Mesenchymal stem cell (in vitro differentiated cells and primary cell): Measurements from ENCODE around the gene TUBGCP3.
"Not testable (repeated sequence)": the region's sequence is repeated elsewhere in the genome, so short reads cannot be mapped to it uniquely, and the experiment has no call there.

Experiments used
- DNase-seq: peaks from one replicate; pipeline ENCODE4 v3.0.0-alpha.2; 2013
- H2AFZ ChIP-seq: one replicate; pipeline ENCODE4 v1.6.1; 2013; ENCODE audit warnings: low read depth, mild to moderate bottlenecking, control low read depth, inconsistent platforms, low read length, moderate library complexity
- H2AK5ac ChIP-seq: 2 replicates; pipeline ENCODE4 v1.6.1; 2013; ENCODE audit warnings: low read length, moderate library complexity, mild to moderate bottlenecking, inconsistent platforms; ENCODE audit not compliant: severe bottlenecking
- H2BK120ac ChIP-seq: one replicate; pipeline ENCODE4 v1.6.1; 2013; ENCODE audit warnings: low read depth, mild to moderate bottlenecking, inconsistent platforms, low read length, moderate library complexity
- H2BK12ac ChIP-seq, 2 experiments: one replicate each; pipeline ENCODE4 v1.6.1; 2013; ENCODE audit warnings: inconsistent platforms in 2 of 2, low read length in 2 of 2, mild to moderate bottlenecking in 2 of 2, moderate library complexity in 2 of 2, control low read depth in 1 of 2
- H2BK15ac ChIP-seq: one replicate; pipeline ENCODE4 v1.6.1; 2013; ENCODE audit warnings: mild to moderate bottlenecking, low read depth, inconsistent platforms; ENCODE audit not compliant: poor library complexity, severe bottlenecking
- H2BK5ac ChIP-seq: 2 replicates; pipeline ENCODE4 v1.6.1; 2013; ENCODE audit warnings: low read depth, mild to moderate bottlenecking, low read length, control low read depth, inconsistent platforms; ENCODE audit not compliant: poor library complexity, severe bottlenecking
- H3K14ac ChIP-seq, 2 experiments: one replicate each; pipeline ENCODE4 v1.6.1; 2013; ENCODE audit warnings: inconsistent platforms in 2 of 2, low read length in 2 of 2, control low read depth in 1 of 2, mild to moderate bottlenecking in 1 of 2, moderate library complexity in 1 of 2
- H3K18ac ChIP-seq, 2 experiments: one replicate each; pipeline ENCODE4 v1.6.1; 2013; ENCODE audit warnings: inconsistent platforms in 2 of 2, low read length in 2 of 2, control low read depth in 1 of 2, low read depth in 1 of 2, mild to moderate bottlenecking in 1 of 2
- H3K23ac ChIP-seq, 2 experiments: one replicate each; pipeline ENCODE4 v1.6.1; 2013; ENCODE audit warnings: inconsistent platforms in 2 of 2, low read length in 2 of 2, mild to moderate bottlenecking in 2 of 2, moderate library complexity in 2 of 2, control low read depth in 1 of 2
- H3K27ac ChIP-seq: 2 replicates; pipeline ENCODE4 v1.5.1; 2013; ENCODE audit warnings: mild to moderate bottlenecking, moderate library complexity, low read length, control low read depth, inconsistent platforms; ENCODE audit not compliant: poor library complexity, severe bottlenecking
- H3K27me3 ChIP-seq, 2 experiments: 2 replicates each; pipeline versions ENCODE4 v1.6.1 to v1.7.0; 2013; ENCODE audit warnings: low read length in 2 of 2, mild to moderate bottlenecking in 2 of 2, moderate library complexity in 2 of 2, control low read depth in 1 of 2, inconsistent platforms in 1 of 2; ENCODE audit not compliant: control insufficient read depth in 1 of 2, insufficient read depth in 1 of 2
- H3K36me3 ChIP-seq, 2 experiments: 2 replicates each; pipeline versions ENCODE4 v1.6.1 to v1.7.0; 2013; ENCODE audit warnings: low read length in 2 of 2, control low read depth in 1 of 2, inconsistent platforms in 1 of 2, low read depth in 1 of 2, mild to moderate bottlenecking in 1 of 2; ENCODE audit not compliant: insufficient read depth in 2 of 2, control insufficient read depth in 1 of 2
- H3K4ac ChIP-seq, 2 experiments: one replicate each; pipeline ENCODE4 v1.6.1; 2013; ENCODE audit warnings: inconsistent platforms in 2 of 2, low read length in 2 of 2, mild to moderate bottlenecking in 2 of 2, moderate library complexity in 2 of 2, control low read depth in 1 of 2, low read depth in 1 of 2
- H3K4me1 ChIP-seq: 2 replicates; pipeline ENCODE4 v1.6.1; 2013; ENCODE audit warnings: low read depth, low read length, control low read depth; ENCODE audit not compliant: control insufficient read depth, insufficient read depth
- H3K4me2 ChIP-seq: 2 replicates; pipeline ENCODE4 v1.6.1; 2013; ENCODE audit warnings: low read length, mild to moderate bottlenecking, inconsistent platforms; ENCODE audit not compliant: poor library complexity, severe bottlenecking
- H3K4me3 ChIP-seq, 2 experiments: 2 replicates each; pipeline versions ENCODE4 v1.5.1 to v1.7.0; 2013; ENCODE audit warnings: low read length in 2 of 2, mild to moderate bottlenecking in 2 of 2, control low read depth in 1 of 2, low read depth in 1 of 2; ENCODE audit not compliant: insufficient read depth in 1 of 2
- H3K79me1 ChIP-seq: replicated peaks from 2 replicates; pipeline ENCODE4 v1.6.1; 2013; ENCODE audit warnings: mild to moderate bottlenecking, control low read depth, low read length, inconsistent platforms; ENCODE audit not compliant: poor library complexity, severe bottlenecking
- H3K9ac ChIP-seq: 2 replicates; pipeline ENCODE4 v1.7.0; 2013; ENCODE audit warnings: mild to moderate bottlenecking, low read length, moderate library complexity
- H3K9me3 ChIP-seq: 2 replicates; pipeline ENCODE4 v1.7.0; 2013; ENCODE audit warnings: mild to moderate bottlenecking, low read length; ENCODE audit not compliant: control insufficient read depth
- H4K8ac ChIP-seq: one replicate; pipeline ENCODE4 v1.6.1; 2013; ENCODE audit warnings: inconsistent platforms, mild to moderate bottlenecking, low read length, moderate library complexity
- H4K91ac ChIP-seq: one replicate; pipeline ENCODE4 v1.6.1; 2013; ENCODE audit warnings: mild to moderate bottlenecking, low read length, inconsistent platforms
- WGBS: methylation state at CpG from one replicate; pipeline ENCODE4 v1.1.7; 2013; ENCODE audit warnings: mixed read lengths; 5-methylcytosine and 5-hydroxymethylcytosine counted together

The TUBGCP3 gene

GRCh38 chr13:112488343-112489050 lies 99.5 kb downstream of the TUBGCP3 start:
- not testable (repeated sequence) for H3K18ac ChIP-seq, H3K27ac ChIP-seq, H2BK120ac ChIP-seq, H2BK12ac ChIP-seq, H2BK5ac ChIP-seq, H3K4me1 ChIP-seq, H3K4ac ChIP-seq, H3K27me3 ChIP-seq, H4K91ac ChIP-seq, H3K23ac ChIP-seq, H3K9me3 ChIP-seq, H2AFZ ChIP-seq, H3K9ac ChIP-seq, H3K14ac ChIP-seq, H3K4me2 ChIP-seq, H3K79me1 ChIP-seq, H4K8ac ChIP-seq, DNase-seq, H2BK15ac ChIP-seq, H2AK5ac ChIP-seq, H3K4me3 ChIP-seq
- over 99% methylated on average over 7 of the region's 7 CpGs for WGBS
- H3K36me3 ChIP-seq: peaks cover 13 to 27% of the 10 kb centered on the region in 2 experiments

- Histone ChIP-seq H3K4me1 (no peaks in the 10 kb centered on the region), H3K27ac (no peak overlapping the region)
- 100% methylated on average over 2 of the region's 8 CpGs for WGBS
Measured at GRCh38 chr13:112487127-112487517, 100.8 kb downstream of the TUBGCP3 start.

GRCh38 chr13:112486386-112487126 lies 101.4 kb downstream of the TUBGCP3 start:
- no peak overlapping the region for H2BK15ac ChIP-seq
- H3K36me3 ChIP-seq: peaks cover 8 to 27% of the 10 kb centered on the region in 2 experiments
- no peak overlapping the region for H3K4ac ChIP-seq
- H2AK5ac ChIP-seq: no peak overlapping the region
- no peak overlapping the region for H3K23ac ChIP-seq
- H3K79me1 ChIP-seq: no peaks in the 10 kb centered on the region
- H3K27ac ChIP-seq: no peak overlapping the region
- H3K18ac ChIP-seq: no peak overlapping the region
- no peak overlapping the region for H3K4me3 ChIP-seq
- no peaks in the 10 kb centered on the region for H3K4me1 ChIP-seq
- H3K14ac ChIP-seq: no peak overlapping the region
- H2BK120ac ChIP-seq: no peak overlapping the region
- no peaks in the 10 kb centered on the region for H3K9me3 ChIP-seq
- no peak overlapping the region for H2BK5ac ChIP-seq
- 96% methylated on average over 11 of the region's 11 CpGs for WGBS
- no peak overlapping the region for H3K9ac ChIP-seq
- H4K91ac ChIP-seq: no peak overlapping the region
- DNase-seq: no peak
- no peaks in the 10 kb centered on the region for H3K27me3 ChIP-seq
- H3K4me2 ChIP-seq: no peak overlapping the region
- no peak overlapping the region for H2BK12ac ChIP-seq
- no peak overlapping the region for H4K8ac ChIP-seq
- H2AFZ ChIP-seq: no peak overlapping the region

More at GRCh38 chr13:112487127-112487517, 100.8 kb downstream of the TUBGCP3 start:
- H3K36me3 ChIP-seq: peaks cover 8 to 27% of the 10 kb centered on the region in 2 experiments
- H2BK15ac ChIP-seq: no peak overlapping the region
- H2AFZ ChIP-seq: no peak overlapping the region
- H3K4ac ChIP-seq: no peak overlapping the region
- H3K79me1 ChIP-seq: no peaks in the 10 kb centered on the region
- no peak overlapping the region for H2BK5ac ChIP-seq
- no peak overlapping the region for H3K23ac ChIP-seq
- DNase-seq: no peak
- H3K14ac ChIP-seq: no peak overlapping the region
- no peaks in the 10 kb centered on the region for H3K9me3 ChIP-seq
- H2BK12ac ChIP-seq: no peak overlapping the region
- H3K9ac ChIP-seq: no peak overlapping the region
- no peak overlapping the region for H2BK120ac ChIP-seq
- no peak overlapping the region for H3K4me2 ChIP-seq
- no peaks in the 10 kb centered on the region for H3K27me3 ChIP-seq
- H3K18ac ChIP-seq: no peak overlapping the region
- no peak overlapping the region for H3K4me3 ChIP-seq
- no peak overlapping the region for H4K91ac ChIP-seq
- H2AK5ac ChIP-seq: no peak overlapping the region
- no peak overlapping the region for H4K8ac ChIP-seq

GRCh38 chr13:112485814-112486213 lies 102.1 kb downstream of the TUBGCP3 start:
- H3K36me3 ChIP-seq: peaks cover 8 to 27% of the 10 kb centered on the region in 2 experiments
- not testable (repeated sequence) for H4K91ac ChIP-seq, H3K23ac ChIP-seq, H2BK15ac ChIP-seq, H3K27me3 ChIP-seq, H4K8ac ChIP-seq, H2BK5ac ChIP-seq, H2AK5ac ChIP-seq, H2BK120ac ChIP-seq, H3K18ac ChIP-seq, H3K79me1 ChIP-seq, H2BK12ac ChIP-seq, H3K14ac ChIP-seq, H2AFZ ChIP-seq, H3K4me3 ChIP-seq, H3K27ac ChIP-seq, DNase-seq, H3K9me3 ChIP-seq, H3K4ac ChIP-seq, H3K9ac ChIP-seq, H3K4me1 ChIP-seq, H3K4me2 ChIP-seq
- over 99% methylated on average over 9 of the region's 25 CpGs for WGBS
